IMR-90 (cell line): ENCODE results near the gene MINK1. TPM values are rescaled to one million over a fixed set of nuclear protein-coding genes. Genes with fewer than 3 reads are reported as not detected.

Experiments
- ATAC-seq: fragments of 200-7000 bp; cut with Tn5 transposase; 2 replicates; pipeline ENCODE4 v1.9.1; 2020; ENCODE audit warnings: low read depth, mild to moderate bottlenecking, moderate library complexity
- BruUV-seq: library from RNA; stranded (reverse); fragments of 400-500 nt; replicated peaks from 2 replicates; lab custom pipeline; 2021; lab: Mats Ljungman, UMichigan
- CTCF ChIA-PET: fragments of 300-600 bp; formaldehyde crosslinking; extraction: SDS; loops from one replicate; lab custom pipeline; 2021; ENCODE audit warnings: antibody characterized with exemption; lab: Yijun Ruan, JAX
- POLR2A ChIA-PET: fragments of 300-600 bp; sonication (Branson Sonifier 250); formaldehyde crosslinking; loops from one replicate; lab custom pipeline; 2022; ENCODE audit warnings: antibody characterized with exemption; ENCODE audit not compliant: unreplicated experiment; lab: Charles Lee
- DNase-seq: peaks from one replicate; pipeline ENCODE4 v3.0.0; 2013
- H2AFZ ChIP-seq: replicated peaks from 2 replicates; pipeline ENCODE3; 2013; ENCODE audit warnings: low read length, mild to moderate bottlenecking; ENCODE audit not compliant: poor library complexity
- H2AK5ac ChIP-seq: 2 replicates; pipeline ENCODE4 v1.6.1; 2013; ENCODE audit warnings: low read depth, low read length, inconsistent platforms
- H2AK9ac ChIP-seq: replicated peaks from 2 replicates; pipeline ENCODE3; 2013; ENCODE audit warnings: mild to moderate bottlenecking, low read depth, low read length, moderate library complexity; ENCODE audit not compliant: poor library complexity
- H2BK120ac ChIP-seq: 2 replicates; pipeline ENCODE4 v1.6.1; 2013; ENCODE audit warnings: low read depth, low read length, inconsistent platforms
- H2BK15ac ChIP-seq: 3 replicates; pipeline ENCODE4 v1.6.1; 2013; ENCODE audit warnings: low read depth, low read length, inconsistent platforms
- H2BK20ac ChIP-seq: 2 replicates; pipeline ENCODE4 v1.6.1; 2013; ENCODE audit warnings: low read depth, mild to moderate bottlenecking, inconsistent platforms, low read length, moderate library complexity
- H2BK5ac ChIP-seq: 2 replicates; pipeline ENCODE4 v1.6.1; 2013; ENCODE audit warnings: mild to moderate bottlenecking, low read depth, low read length, inconsistent platforms; ENCODE audit not compliant: poor library complexity, severe bottlenecking
- H3K14ac ChIP-seq: replicated peaks from 2 replicates; pipeline ENCODE4 v1.6.1; 2013; ENCODE audit warnings: low read depth, low read length, inconsistent platforms
- H3K18ac ChIP-seq: 2 replicates; pipeline ENCODE4 v1.6.1; 2013; ENCODE audit warnings: low read depth, low read length, control low read depth
- H3K23ac ChIP-seq: 2 replicates; pipeline ENCODE4 v1.6.1; 2013; ENCODE audit warnings: low read depth, low read length, inconsistent platforms
- H3K27ac ChIP-seq: 2 replicates; pipeline ENCODE4 v1.5.1; 2013; ENCODE audit warnings: mild to moderate bottlenecking, control low read depth, low read length; ENCODE audit not compliant: insufficient read depth
- H3K27me3 ChIP-seq: 2 replicates; pipeline ENCODE4 v1.6.1; 2013; ENCODE audit warnings: low read length; ENCODE audit not compliant: control insufficient read depth, insufficient read depth
- H3K36me3 ChIP-seq: 2 replicates; pipeline ENCODE4 v1.6.1; 2013; ENCODE audit warnings: low read length, mixed read lengths; ENCODE audit not compliant: control insufficient read depth, insufficient read depth
- H3K4ac ChIP-seq: 2 replicates; pipeline ENCODE4 v1.6.1; 2013; ENCODE audit warnings: low read depth, low read length, inconsistent platforms
- H3K4me1 ChIP-seq: 2 replicates; pipeline ENCODE4 v1.6.1; 2013; ENCODE audit warnings: low read length, mixed read lengths; ENCODE audit not compliant: control insufficient read depth, insufficient read depth
- H3K4me2 ChIP-seq: 2 replicates; pipeline ENCODE4 v1.6.1; 2013; ENCODE audit warnings: low read depth, mild to moderate bottlenecking, control low read depth, low read length, moderate library complexity
- H3K4me3 ChIP-seq: 2 replicates; pipeline ENCODE4 v1.5.1; 2013; ENCODE audit warnings: low read depth, mild to moderate bottlenecking, control low read depth, low read length, moderate library complexity; ENCODE audit not compliant: insufficient read depth
- H3K56ac ChIP-seq: 2 replicates; pipeline ENCODE4 v1.6.1; 2013; ENCODE audit warnings: low read length, inconsistent platforms; ENCODE audit not compliant: insufficient read depth; ENCODE audit errors: extremely low read depth
- H3K79me1 ChIP-seq, 2 experiments: 2 replicates each; pipeline ENCODE4 v1.6.1; 2013; ENCODE audit warnings: low read length in 2 of 2, inconsistent platforms in 1 of 2, low read depth in 1 of 2
- H3K9ac ChIP-seq: 2 replicates; pipeline ENCODE4 v1.6.1; 2013; ENCODE audit warnings: low read depth, low read length, control low read depth
- H3K9me1 ChIP-seq: 2 replicates; pipeline ENCODE4 v1.6.1; 2013; ENCODE audit warnings: low read length, inconsistent platforms; ENCODE audit not compliant: insufficient read depth
- H3K9me3 ChIP-seq: 2 replicates; pipeline ENCODE4 v1.6.1; 2013; ENCODE audit warnings: low read length; ENCODE audit not compliant: control insufficient read depth, insufficient read depth
- H4K20me1 ChIP-seq: 2 replicates; pipeline ENCODE4 v1.6.1; 2013; ENCODE audit warnings: low read length, inconsistent platforms; ENCODE audit not compliant: insufficient read depth
- H4K5ac ChIP-seq: 2 replicates; pipeline ENCODE4 v1.6.1; 2013; ENCODE audit warnings: mild to moderate bottlenecking, low read depth, low read length, control low read depth
- H4K8ac ChIP-seq, 2 experiments: 2 replicates each; pipeline ENCODE4 v1.6.1; 2013; ENCODE audit warnings: low read depth in 2 of 2, low read length in 2 of 2, control low read depth in 1 of 2, inconsistent platforms in 1 of 2
- H4K91ac ChIP-seq: 2 replicates; pipeline ENCODE4 v1.6.1; 2013; ENCODE audit warnings: low read depth, low read length, inconsistent platforms; ENCODE audit not compliant: insufficient read depth
- BHLHE40 ChIP-seq: fragments of 150-350 bp; IDR thresholded peaks from 2 replicates; pipeline ENCODE4 v1.6.1; 2016; ENCODE audit warnings: mild to moderate bottlenecking, low read depth, low read length
- MXI1 ChIP-seq: IDR thresholded peaks from 2 replicates; pipeline ENCODE4 v1.6.1; 2012; ENCODE audit warnings: low read depth, mild to moderate bottlenecking, low read length, moderate library complexity, borderline replicate concordance
- POLR2A ChIP-seq: IDR thresholded peaks from 2 replicates; pipeline ENCODE4 v1.6.1; 2012; ENCODE audit warnings: mild to moderate bottlenecking, low read depth, low read length
- WGBS, 2 experiments: methylation state at CpG; one replicate each; pipeline versions ENCODE4 v1.1.5 to v1.1.7; 2013; ENCODE audit warnings: missing lambda C conversion rate in 2 of 2; ENCODE audit not compliant: insufficient read length in 1 of 2; ENCODE audit errors: extremely low coverage in 2 of 2; 5-methylcytosine and 5-hydroxymethylcytosine counted together
- dilution Hi-C: fragments of 300-500 bp; cut with HindIII; formaldehyde crosslinking; loops from one replicate; pipeline ENCODE4 v1.14.3; 2018; ENCODE audit warnings: low sequenced_read_pairs; ENCODE audit not compliant: unreplicated experiment
- in situ Hi-C: fragments of 300-500 bp; cut with MboI; formaldehyde crosslinking; loops from 3 replicates; pipeline ENCODE4 v1.14.3; 2019; ENCODE audit warnings: low sequenced_read_pairs, inconsistent platforms, mixed read lengths
- intact Hi-C: fragments of 100-400 bp; cut with micrococcal nuclease; formaldehyde crosslinking; loops from 2 replicates; pipeline ENCODE4 v1.10.0; 2022
- polyA plus RNA-seq, 3 experiments: library from polyadenylated mRNA; depleted of rRNA; stranded (reverse); fragments of >200 nt; gene quantifications; 2 replicates each; pipeline ENCODE4 v1.2.3, GENCODE V29; 2012; ENCODE audit warnings: low replicate concordance in 1 of 3
- total RNA-seq: library from RNA; depleted of rRNA; stranded (reverse); fragments of >200 nt; gene quantifications from 2 replicates; pipeline ENCODE4 v1.2.3, GENCODE V29; 2012

Gene MINK1
- total and polyA plus RNA-seq, 2 of the 4 experiments (the other 2 are of a cell fraction) = 12.2 to 40.9 TPM

DNA sequence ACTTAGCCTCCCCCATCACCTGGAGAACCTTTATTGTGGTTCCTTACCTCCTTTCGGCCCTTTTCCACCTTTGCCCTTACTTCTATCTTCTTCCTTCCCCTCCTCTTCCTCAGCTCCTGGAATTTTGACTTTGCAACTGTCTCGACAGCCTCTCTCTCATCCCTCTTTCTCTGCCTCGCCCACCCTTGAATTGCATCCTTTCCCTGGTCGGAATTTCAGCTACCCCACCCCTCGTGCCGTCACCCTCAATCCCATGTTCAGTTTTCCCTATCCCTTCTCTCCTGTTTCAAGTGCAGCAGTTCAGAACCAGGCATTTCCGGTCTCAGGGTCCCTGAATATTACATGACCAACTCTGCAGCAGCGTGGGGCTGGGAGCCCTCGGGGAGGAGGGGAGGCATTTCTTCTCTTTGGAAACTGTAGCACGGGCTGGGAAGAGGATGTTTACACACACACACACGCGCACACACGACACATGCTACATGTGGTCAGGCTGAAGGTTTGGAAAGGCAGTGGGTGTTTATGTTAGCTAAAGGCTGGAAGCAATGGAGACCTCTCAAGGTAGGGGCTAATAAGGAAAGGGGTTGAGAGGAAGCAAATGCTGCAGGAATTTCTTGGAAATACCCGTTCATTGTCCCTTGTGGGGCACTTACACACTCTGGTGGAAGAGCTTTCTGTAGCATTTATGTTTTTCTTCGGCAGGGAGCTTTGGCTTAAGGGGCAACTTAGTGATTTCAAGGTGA is 971 bp downstream of the MINK1 start:
- peak overlapping the region; percentile 93 for H3K4me2 ChIP-seq
- H2AFZ ChIP-seq = peak overlapping the region; percentile 95
- peak overlapping the region; percentile 54 for H4K5ac ChIP-seq
- H2BK20ac ChIP-seq = peak overlapping the region; percentile 85; the same call in 1 of the 2 replicates
- intact Hi-C loops = loop anchor here (1.0 kb wide), 1 partner anchor 48 kb away; no protein-coding TSS in a partner anchor
- peaks cover 19 to 53% of the 10 kb centered on the region in 2 experiments; a peak in 3 of 4 replicates for H3K79me1 ChIP-seq
- H3K4ac ChIP-seq = peak overlapping the region; percentile 95
- peaks cover 25% of the 10 kb centered on the region for H3K9me1 ChIP-seq
- peak overlapping the region; percentile 82 to 87 for H4K8ac ChIP-seq
- no peaks in the 10 kb centered on the region for H3K9me3 ChIP-seq
- no TSS peak for BruUV-seq
- peak overlapping the region; percentile 81 for H3K27ac ChIP-seq
- H3K4me1 ChIP-seq = peaks cover 6% of the 10 kb centered on the region; the same call in 1 of the 2 replicates
- H3K18ac ChIP-seq = peak overlapping the region; percentile 48
- peak; percentile 95 for TF ChIP-seq BHLHE40
- no peak for TF ChIP-seq POLR2A
- TF ChIP-seq MXI1 = peak; percentile 96
- H3K36me3 ChIP-seq = peaks cover 5% of the 10 kb centered on the region; the same call in 1 of the 2 replicates
- peak overlapping the region; percentile 77 for H3K4me3 ChIP-seq
- ChIA-PET POLR2A (no interaction called here), CTCF (no interaction called here)
- peak overlapping the region; percentile 93; the same call in 2 of the 3 replicates for H2BK15ac ChIP-seq
- peak overlapping the region; percentile 88 for H4K91ac ChIP-seq
- H2BK120ac ChIP-seq = peak overlapping the region; percentile 48
- peaks cover 36% of the 10 kb centered on the region for H4K20me1 ChIP-seq
- H2AK5ac ChIP-seq = peak overlapping the region; percentile 97
- H2BK5ac ChIP-seq = peak overlapping the region; percentile 77
- H3K23ac ChIP-seq = peak overlapping the region; percentile 97
- in situ Hi-C loops = no loop called here
- WGBS, 2 experiments = 0% methylated on average over 6 of the region's 15 CpGs; no CpG with 5 or more reads in 1 of the 2 experiments
- peak; percentile 80 for DNase-seq
- H3K9ac ChIP-seq = peak overlapping the region; percentile 69
- H2AK9ac ChIP-seq = peak overlapping the region; percentile 99
- H3K27me3 ChIP-seq = no peaks in the 10 kb centered on the region
- peak overlapping the region; percentile 94 for H3K14ac ChIP-seq
- peak; percentile 33 for ATAC-seq
- H3K56ac ChIP-seq = peak overlapping the region; percentile 80; the same call in 1 of the 2 replicates
- dilution Hi-C loops = no loop called here
